ENCODE measurements around the gene DNAJA4. TPM values are rescaled to one million over a fixed set of nuclear protein-coding genes. Genes with fewer than 3 reads are reported as not detected.

DNAJA4 gene
- total and polyA plus RNA-seq, 2 of the 8 experiments (the other 6 are each of a cell fraction or from before 2014, with no cell fraction given), result 3.6 to 6.2 TPM

DNA sequence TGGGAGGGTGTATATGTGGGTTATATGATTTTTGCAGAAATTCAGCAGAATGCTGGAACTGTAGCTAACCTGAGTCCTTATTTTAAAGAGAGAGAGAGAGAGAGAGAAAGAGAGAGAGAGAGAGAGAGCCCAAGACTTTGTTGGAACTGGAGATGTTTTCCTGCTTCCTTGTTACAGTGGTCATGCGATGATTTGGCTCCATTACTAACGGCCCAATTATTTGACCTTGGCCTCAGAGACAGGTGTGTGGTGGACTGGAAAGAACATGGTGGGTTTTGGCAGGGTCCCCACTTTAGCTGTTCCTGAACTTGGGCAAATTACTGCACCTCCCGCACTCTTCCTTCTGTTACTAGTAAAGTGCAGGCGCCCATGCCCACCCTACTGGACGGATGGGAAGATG lies 15.2 kb upstream of the DNAJA4 start:
- H3K27ac ChIP-seq (ENCODE audit: low read depth, low read length), result no peak overlapping the region
- H3K4me3 ChIP-seq (ENCODE audit: extremely low read depth in 1 of 4, insufficient read depth in 2 of 4, low read depth in 3 of 4, low read length in 4 of 4), result no peak overlapping the region
- no peak overlapping the region for H2BK5ac ChIP-seq (ENCODE audit: low read depth, low read length)
- H4K91ac ChIP-seq (replicated peaks; ENCODE audit: insufficient read length, low read length), result no peak overlapping the region
- POLR2A ChIA-PET (ENCODE audit: partially characterized antibody), result no interaction called here
- DNase-seq (ENCODE audit: low read depth in 1 of 2, low spot score in 2 of 2) (no peak), FAIRE-seq (no peak)
- H2AFZ ChIP-seq (ENCODE audit: low read length), result no peak overlapping the region
- H3K4ac ChIP-seq (replicated peaks; ENCODE audit: insufficient read length, low read depth, low read length), result no peak overlapping the region
- no peaks in the 10 kb centered on the region for H4K20me1 ChIP-seq (replicated peaks in 1 of 2; ENCODE audit: control insufficient read depth in 1 of 2, insufficient read depth in 2 of 2, low read length in 2 of 2)
- H3K9ac ChIP-seq (replicated peaks in 1 of 4; ENCODE audit: extremely low read depth in 1 of 4, low read depth in 3 of 4, low read length in 3 of 4), result no peak overlapping the region
- WGBS, 2 experiments (ENCODE audit: extremely low coverage in 1 of 2, insufficient coverage in 1 of 2, insufficient read length in 1 of 2, insufficient replicate concordance in 2 of 2, low coverage in 1 of 2, low lambda C conversion rate in 2 of 2, missing lambda C conversion rate in 1 of 2), result 91% methylated on average over 5 of the region's 5 CpGs; no CpG with 5 or more reads in 1 of the 2 experiments
- H3K18ac ChIP-seq (ENCODE audit: extremely low read depth, low read length), result no peak overlapping the region
- no peak overlapping the region for H2BK15ac ChIP-seq (ENCODE audit: low read length)
- CTCF ChIA-PET (ENCODE audit: partially characterized antibody), result interaction anchor here (0.7 to 1.6 kb wide), 2 partner anchors 121 to 154 kb away, joined by 3 to 4 read pairs; no protein-coding TSS in a partner anchor
- TF ChIP-seq TAF7 (optimal IDR thresholded peaks at IDR 0.05; ENCODE audit: borderline replicate concordance, low read depth, low read length), result no peak
- H4K5ac ChIP-seq (ENCODE audit: insufficient read length, low read depth, low read length), result no peak overlapping the region
- H3K4me1 ChIP-seq (replicated peaks in 1 of 4; ENCODE audit: control insufficient read depth in 3 of 4, insufficient read depth in 4 of 4, low read length in 3 of 4), result no peaks in the 10 kb centered on the region; a peak in 1 of 7 replicates
- no peaks in the 10 kb centered on the region for H3K9me3 ChIP-seq (ENCODE audit: insufficient read depth in 2 of 2, low read depth in 1 of 2, low read length in 1 of 2)
- no peak overlapping the region for H2BK20ac ChIP-seq (ENCODE audit: low read length)
- no peak overlapping the region for H2AK5ac ChIP-seq (ENCODE audit: low read depth, low read length)
- H3K27me3 ChIP-seq (replicated peaks in 1 of 4; ENCODE audit: control insufficient read depth in 3 of 4, extremely low read depth in 1 of 4, insufficient read depth in 3 of 4, low read length in 3 of 4), result no peaks in the 10 kb centered on the region
- no peak overlapping the region for H3K4me2 ChIP-seq (ENCODE audit: insufficient read depth in 1 of 2, low read depth in 2 of 2, low read length in 2 of 2)
- H2BK12ac ChIP-seq (ENCODE audit: low read depth, low read length), result no peak overlapping the region
- no peak overlapping the region for H3K14ac ChIP-seq (ENCODE audit: insufficient read length)
- no peaks in the 10 kb centered on the region for H3K79me2 ChIP-seq (ENCODE audit: control insufficient read depth in 1 of 2, insufficient read depth in 2 of 2, low read length in 2 of 2)
- no peak overlapping the region for H3K23ac ChIP-seq (ENCODE audit: insufficient read length)
- H4K8ac ChIP-seq (ENCODE audit: extremely low read depth, insufficient read depth, low read length), result no peak overlapping the region
- H2BK120ac ChIP-seq (replicated peaks; ENCODE audit: low read depth, low read length), result no peak overlapping the region
- no peaks in the 10 kb centered on the region for H3K79me1 ChIP-seq (ENCODE audit: low read depth, low read length)
- no peaks in the 10 kb centered on the region for H3K36me3 ChIP-seq (ENCODE audit: control insufficient read depth in 2 of 4, insufficient read depth in 4 of 4, low read length in 3 of 4)
- H3K23me2 ChIP-seq (ENCODE audit: low read depth, low read length), result no peaks in the 10 kb centered on the region
- H3K56ac ChIP-seq (replicated peaks; ENCODE audit: insufficient read length, low read depth, low read length), result no peak overlapping the region
